ENCODE results near the gene ABAT.

- TF ChIP-seq LEF1 (IDR thresholded peaks at IDR 0.05; ENCODE audit: borderline replicate concordance) (no peak), FOXM1 (IDR thresholded peaks at IDR 0.05; ENCODE audit: borderline replicate concordance) (no peak), FOXA1 (IDR thresholded peaks at IDR 0.05) (no peak)
Observed at GRCh38 chr16:8630255-8630953, 44.0 kb upstream of the ABAT start.

Measured in HEK293T (cell line).